GM19463 (cell line): Measurements from ENCODE around the gene SLC24A4.
"Not testable (repeated sequence)": the region's sequence is repeated elsewhere in the genome, so short reads cannot be mapped to it uniquely, and the experiment has no call there.

Source experiments
- ATAC-seq: cut with Tn5 transposase; IDR thresholded peaks from one replicate; pipeline ENCODE4 v1.9.1; 2021; ENCODE audit warnings: mild to moderate bottlenecking, moderate library complexity; ENCODE audit not compliant: unreplicated experiment

The SLC24A4 gene

GRCh38 chr14:92534932-92535643, 212.1 kb downstream of the SLC24A4 start:
- ATAC-seq, result no peak

GRCh38 chr14:92536231-92536630, 213.3 kb downstream of the SLC24A4 start:
- ATAC-seq, result not testable (repeated sequence)

GRCh38 chr14:92538412-92538985, 215.5 kb downstream of the SLC24A4 start:
- ATAC-seq, result peak; percentile 72

- no peak for ATAC-seq
Observed at GRCh38 chr14:92539419-92539818, 216.5 kb downstream of the SLC24A4 start.

DNA sequence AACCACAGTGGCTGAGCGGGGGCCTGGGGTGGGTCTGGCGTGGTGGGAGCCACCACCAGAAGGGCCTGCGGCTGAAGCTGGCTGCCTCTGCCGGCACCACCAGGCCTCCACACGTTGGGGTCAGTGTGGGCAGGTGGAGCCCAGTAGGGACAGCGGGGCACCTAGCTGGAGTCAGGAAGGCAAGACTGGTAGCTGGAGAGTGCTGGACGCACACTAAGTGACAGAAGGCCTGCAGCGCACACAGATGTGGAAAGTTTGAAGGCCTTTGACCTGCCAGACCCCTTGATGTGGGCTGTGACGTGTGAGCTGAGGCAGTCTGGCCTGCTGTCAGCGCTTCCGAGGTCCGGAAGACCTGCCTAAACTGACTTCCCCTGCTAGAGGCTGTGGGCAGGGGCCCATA, 216.9 kb downstream of the SLC24A4 start:
- ATAC-seq, result no peak

DNA sequence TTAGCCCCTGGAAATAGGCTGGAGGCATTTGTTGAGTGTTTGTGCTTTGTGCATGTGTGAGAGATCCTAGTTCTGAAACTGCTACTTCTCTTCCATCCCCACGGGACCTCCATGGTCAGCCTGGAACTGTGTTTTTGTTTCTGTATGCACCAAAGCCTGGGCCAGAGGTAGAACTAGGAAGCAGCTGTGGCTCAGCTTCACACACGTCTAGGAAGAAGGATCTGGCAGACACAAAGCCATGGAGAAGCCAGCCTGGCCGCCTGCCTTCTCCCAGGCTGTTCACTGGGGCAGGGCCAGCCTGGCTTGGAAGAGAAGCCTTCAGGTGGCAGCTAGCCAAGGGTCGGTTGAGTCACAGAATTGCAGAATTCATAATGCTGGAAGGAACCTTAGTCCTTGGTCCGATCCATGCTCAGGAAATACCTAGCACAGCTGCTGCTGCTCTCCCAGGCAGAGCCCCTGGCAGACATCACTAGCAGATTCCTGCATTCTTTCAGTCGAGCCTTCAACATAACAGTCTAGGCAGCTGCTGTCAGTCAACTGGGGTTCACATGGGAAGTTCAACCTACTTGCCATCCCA, 217.6 kb downstream of the SLC24A4 start:
- no peak for ATAC-seq

GRCh38 chr14:92542766-92543554, 220.0 kb downstream of the SLC24A4 start:
- ATAC-seq, result no peak

DNA sequence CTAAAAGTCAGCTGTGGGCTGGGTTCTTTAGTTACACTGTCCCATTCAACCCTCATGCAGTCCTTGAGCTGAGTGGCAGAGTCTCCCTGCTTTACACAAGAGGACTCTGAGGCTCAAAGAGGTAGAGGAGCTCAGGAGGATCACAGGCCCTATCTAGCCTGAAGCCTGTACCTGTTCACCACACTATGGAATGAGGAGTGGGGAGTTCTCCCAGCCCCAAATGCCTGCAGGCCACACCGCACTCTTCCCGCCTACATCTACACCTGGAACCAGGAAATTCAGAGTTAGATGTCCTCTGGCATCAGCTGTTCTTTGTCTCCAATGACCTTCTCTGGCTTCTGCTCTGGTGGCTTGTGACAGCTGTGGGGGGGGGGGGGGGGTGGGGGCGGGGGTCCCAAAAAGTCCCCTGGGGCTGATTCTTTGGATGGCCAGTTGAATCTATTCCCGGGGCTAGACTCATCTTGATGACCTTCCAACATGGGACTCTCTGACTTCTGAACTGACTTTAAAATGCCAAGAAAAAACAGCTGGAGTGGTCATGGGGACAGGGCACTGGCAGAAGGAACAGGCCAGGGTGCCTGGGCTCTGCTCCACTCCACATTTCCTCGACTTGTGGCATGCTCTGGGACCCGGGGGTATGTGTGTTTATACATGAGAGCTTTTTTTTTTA, 221.2 kb downstream of the SLC24A4 start:
- ATAC-seq, result no peak

DNA sequence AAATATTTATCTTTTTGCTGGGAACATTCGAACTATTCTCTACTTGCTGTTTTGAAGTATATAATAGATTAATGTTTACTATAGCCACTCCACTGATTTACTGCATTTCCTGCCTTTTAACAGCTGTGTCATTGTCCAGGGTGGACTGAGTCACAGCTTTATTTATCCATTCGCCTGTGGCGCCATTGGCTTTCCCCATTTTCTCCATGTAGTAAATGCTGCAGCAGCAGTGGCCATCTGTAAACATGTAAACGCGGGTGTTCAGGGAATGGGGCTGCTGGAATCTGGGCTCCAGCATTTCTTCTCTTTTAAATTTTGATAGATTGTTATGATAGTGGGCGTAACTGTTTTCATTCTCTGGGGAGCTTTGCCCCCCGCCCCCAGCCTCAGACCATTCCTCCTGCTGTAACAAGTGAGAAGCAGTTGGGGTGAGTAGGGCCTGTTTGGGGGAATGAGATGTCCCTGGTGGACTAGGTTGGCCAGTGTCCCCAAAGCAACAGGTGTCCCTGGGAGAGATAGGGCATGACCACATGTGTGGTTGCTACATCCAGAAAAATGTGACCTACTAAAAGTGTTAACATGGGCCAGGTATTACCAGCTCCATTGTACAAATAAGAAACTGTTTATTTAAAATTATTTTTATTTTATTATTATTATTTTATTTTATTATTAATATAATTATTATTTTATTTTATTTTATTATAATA, 223.5 kb downstream of the SLC24A4 start:
- ATAC-seq, result no peak

- ATAC-seq, result no peak
Observed at GRCh38 chr14:92549105-92549858, 226.3 kb downstream of the SLC24A4 start.

GRCh38 chr14:92549859-92550230, 226.9 kb downstream of the SLC24A4 start:
- ATAC-seq, result no peak
